ENCODE data around the gene TSPAN9. TPM values are rescaled to one million over a fixed set of nuclear protein-coding genes. Genes with fewer than 3 reads are reported as not detected.

The TSPAN9 gene
- total RNA-seq, 1 donor from 2014 or later: 17.7 TPM

DNA sequence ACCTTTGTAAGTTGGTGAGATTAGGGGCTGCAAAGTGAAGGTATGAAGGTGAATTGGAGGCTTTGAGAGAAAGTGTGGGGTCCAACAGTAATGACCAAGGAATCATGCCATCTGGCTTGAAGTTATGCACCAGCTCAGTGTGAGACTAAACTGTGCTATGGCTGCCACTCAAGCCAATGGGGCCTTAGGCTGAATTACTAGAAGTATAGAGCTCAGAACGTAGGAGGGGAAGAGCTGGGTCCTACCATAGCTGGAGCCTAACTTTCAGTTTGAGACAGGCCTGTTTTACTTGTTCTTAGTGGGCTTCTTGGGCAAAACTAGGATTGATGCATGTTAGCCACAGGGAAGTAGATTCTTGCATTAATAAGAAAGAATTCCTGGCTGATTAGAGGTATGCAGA is 194.0 kb downstream of the TSPAN9 start:
- H3K4me3 ChIP-seq (ENCODE audit: low read depth, low read length): no peak overlapping the region
- no peaks in the 10 kb centered on the region for H3K36me3 ChIP-seq (ENCODE audit: control insufficient read depth, insufficient read depth, low read length)
- TF ChIP-seq, protein P1, sequence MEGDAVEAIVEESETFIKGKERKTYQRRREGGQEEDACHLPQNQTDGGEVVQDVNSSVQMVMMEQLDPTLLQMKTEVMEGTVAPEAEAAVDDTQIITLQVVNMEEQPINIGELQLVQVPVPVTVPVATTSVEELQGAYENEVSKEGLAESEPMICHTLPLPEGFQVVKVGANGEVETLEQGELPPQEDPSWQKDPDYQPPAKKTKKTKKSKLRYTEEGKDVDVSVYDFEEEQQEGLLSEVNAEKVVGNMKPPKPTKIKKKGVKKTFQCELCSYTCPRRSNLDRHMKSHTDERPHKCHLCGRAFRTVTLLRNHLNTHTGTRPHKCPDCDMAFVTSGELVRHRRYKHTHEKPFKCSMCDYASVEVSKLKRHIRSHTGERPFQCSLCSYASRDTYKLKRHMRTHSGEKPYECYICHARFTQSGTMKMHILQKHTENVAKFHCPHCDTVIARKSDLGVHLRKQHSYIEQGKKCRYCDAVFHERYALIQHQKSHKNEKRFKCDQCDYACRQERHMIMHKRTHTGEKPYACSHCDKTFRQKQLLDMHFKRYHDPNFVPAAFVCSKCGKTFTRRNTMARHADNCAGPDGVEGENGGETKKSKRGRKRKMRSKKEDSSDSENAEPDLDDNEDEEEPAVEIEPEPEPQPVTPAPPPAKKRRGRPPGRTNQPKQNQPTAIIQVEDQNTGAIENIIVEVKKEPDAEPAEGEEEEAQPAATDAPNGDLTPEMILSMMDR (IDR thresholded peaks at IDR 0.05; ENCODE audit: insufficient read depth, low read length, poor library complexity, severe bottlenecking): no peak
- no peak for DNase-seq (ENCODE audit: low read depth)
- no peaks in the 10 kb centered on the region for H3K27me3 ChIP-seq (ENCODE audit: control insufficient read depth, insufficient read depth, low read length)

DNA sequence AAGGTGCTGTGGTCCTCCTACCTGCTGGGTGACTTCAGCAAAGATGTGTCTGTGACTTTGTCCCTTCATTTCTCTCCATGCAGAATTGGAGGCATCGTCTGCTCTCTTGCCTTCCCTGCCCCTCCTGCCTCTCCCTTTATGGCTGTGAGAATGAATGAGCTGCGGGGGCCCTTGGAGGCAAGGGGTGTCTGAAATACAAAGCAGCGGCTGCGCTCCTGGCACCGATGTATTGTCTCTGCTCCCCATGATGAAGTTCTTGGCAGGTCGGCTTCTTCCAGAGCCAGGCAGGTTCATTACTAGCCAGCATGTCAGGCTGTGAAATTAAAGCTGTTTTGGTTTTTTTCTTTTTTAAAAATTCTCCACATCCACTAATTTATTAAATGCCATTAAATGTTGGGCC is 194.5 kb downstream of the TSPAN9 start:
- Histone ChIP-seq H3K36me3 (ENCODE audit: control insufficient read depth, insufficient read depth, low read length) (no peaks in the 10 kb centered on the region), H3K4me3 (ENCODE audit: low read depth, low read length) (no peak overlapping the region), H3K27me3 (ENCODE audit: control insufficient read depth, insufficient read depth, low read length) (no peaks in the 10 kb centered on the region)
- no peak for DNase-seq (ENCODE audit: low read depth)
- TF ChIP-seq, protein P1 (IDR thresholded peaks at IDR 0.05; ENCODE audit: insufficient read depth, low read length, poor library complexity, severe bottlenecking): no peak

DNA sequence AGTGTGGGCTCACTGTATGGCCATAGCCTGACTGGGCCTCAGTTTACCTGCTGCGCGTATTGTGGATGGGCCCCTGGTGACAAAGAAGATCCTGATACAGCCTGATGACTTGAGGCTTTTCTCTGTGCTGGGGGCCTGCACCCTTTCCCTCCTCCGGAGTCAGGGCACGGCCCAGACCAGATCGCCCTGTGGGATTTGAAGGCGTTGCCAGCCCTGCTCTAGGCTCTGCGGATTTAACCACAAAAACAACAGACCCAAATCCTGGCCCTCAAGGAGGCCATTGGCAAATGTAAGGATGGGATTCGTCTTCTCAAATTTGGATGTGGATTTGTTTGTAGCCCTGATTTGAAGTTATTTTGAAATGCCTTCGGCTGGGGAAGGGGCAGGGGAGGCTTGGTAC is 195.8 kb downstream of the TSPAN9 start:
- TF ChIP-seq, protein P1 (IDR thresholded peaks at IDR 0.05; ENCODE audit: insufficient read depth, low read length, poor library complexity, severe bottlenecking): no peak
- no peaks in the 10 kb centered on the region for H3K36me3 ChIP-seq (ENCODE audit: control insufficient read depth, insufficient read depth, low read length)
- no peaks in the 10 kb centered on the region for H3K27me3 ChIP-seq (ENCODE audit: control insufficient read depth, insufficient read depth, low read length)
- no peak overlapping the region for H3K4me3 ChIP-seq (ENCODE audit: low read depth, low read length)
- DNase-seq (ENCODE audit: low read depth): no peak

DNA sequence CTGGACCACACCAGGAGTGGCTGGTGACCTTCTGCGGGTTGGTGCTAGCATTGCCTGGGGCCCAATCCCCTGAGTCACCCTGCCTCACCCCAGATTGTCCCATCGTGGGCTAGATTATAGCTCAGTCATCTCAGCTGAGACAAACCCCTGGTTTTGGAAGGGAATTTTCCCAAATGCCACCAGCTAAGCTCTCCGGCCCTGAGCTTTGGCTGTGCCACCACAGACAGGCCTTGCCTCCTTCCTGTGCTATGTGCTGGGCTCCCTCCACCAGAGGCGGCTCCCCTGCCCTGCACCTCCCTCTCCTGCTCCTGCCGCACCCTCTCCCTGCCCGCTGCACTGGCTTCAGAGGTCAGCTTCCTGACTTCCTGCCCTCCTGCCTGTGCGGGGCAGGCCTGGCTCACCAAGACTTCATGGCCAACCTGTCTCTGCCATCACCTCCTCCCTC is 196.3 kb downstream of the TSPAN9 start:
- TF ChIP-seq, protein P1 (IDR thresholded peaks at IDR 0.05; ENCODE audit: insufficient read depth, low read length, poor library complexity, severe bottlenecking): no peak
- DNase-seq (ENCODE audit: low read depth): no peak

DNA sequence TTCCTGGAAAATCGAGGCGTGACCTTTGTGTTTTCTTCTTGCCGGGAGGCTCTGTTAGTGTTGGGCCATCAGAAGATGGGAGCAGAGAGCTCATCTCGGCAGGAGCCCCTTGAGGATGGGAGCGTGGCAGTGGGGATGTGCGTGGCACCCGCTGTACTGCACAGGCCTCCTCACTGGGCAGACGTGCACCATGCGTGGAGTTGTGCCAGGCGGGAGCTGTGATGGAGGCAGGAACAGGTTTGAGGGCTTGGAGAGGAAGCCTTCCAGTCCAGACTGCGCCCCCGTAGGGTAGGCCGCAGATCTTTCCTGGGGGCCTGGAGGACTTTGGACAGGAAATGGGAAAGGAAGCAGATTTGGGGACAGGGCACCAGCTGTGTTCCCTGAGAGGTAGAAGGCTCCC is 197.5 kb downstream of the TSPAN9 start:
- DNase-seq (ENCODE audit: low read depth): no peak
- TF ChIP-seq, protein P1 (IDR thresholded peaks at IDR 0.05; ENCODE audit: insufficient read depth, low read length, poor library complexity, severe bottlenecking): no peak
- Histone ChIP-seq H3K36me3 (ENCODE audit: control insufficient read depth, insufficient read depth, low read length) (no peaks in the 10 kb centered on the region), H3K27me3 (ENCODE audit: control insufficient read depth, insufficient read depth, low read length) (no peaks in the 10 kb centered on the region), H3K4me3 (ENCODE audit: low read depth, low read length) (no peak overlapping the region)

More for the DNA sequence above, 196.3 kb downstream of the TSPAN9 start:
- no peaks in the 10 kb centered on the region for H3K36me3 ChIP-seq (ENCODE audit: control insufficient read depth, insufficient read depth, low read length)
- H3K27me3 ChIP-seq (ENCODE audit: control insufficient read depth, insufficient read depth, low read length): no peaks in the 10 kb centered on the region
- no peak overlapping the region for H3K4me3 ChIP-seq (ENCODE audit: low read depth, low read length)

Measured in kidney epithelial cell (primary cell).